SK-N-SH treated with all-trans-retinoic acid at 6 μM for 48 hours (cell line): ENCODE measurements around the gene OLFML3.

ENCODE experiments used
- ATAC-seq: fragments of 200-7000 bp; cut with Tn5 transposase; 3 replicates; pipeline ENCODE4 v1.9.1; 2020; ENCODE audit warnings: mild to moderate bottlenecking, moderate library complexity
- BACH2 ChIP-seq: fragments of 250-450 bp; sonication (Bioruptor Pico); IDR thresholded peaks from 2 replicates; pipeline ENCODE4 v1.9.0; 2021; ENCODE audit warnings: mild to moderate bottlenecking, borderline replicate concordance
- CREB5 ChIP-seq: fragments of 250-450 bp; sonication (Bioruptor Pico); IDR thresholded peaks from 2 replicates; pipeline ENCODE4 v1.5.1; 2020; ENCODE audit warnings: low read depth, mild to moderate bottlenecking, moderate library complexity
- CSDC2 ChIP-seq: fragments of 250-450 bp; sonication (Bioruptor Pico); IDR thresholded peaks from 2 replicates; pipeline ENCODE4 v1.5.0; 2020; ENCODE audit warnings: mild to moderate bottlenecking, moderate library complexity
- CSRNP3 ChIP-seq: fragments of 250-450 bp; sonication (Bioruptor Pico); IDR thresholded peaks from 2 replicates; pipeline ENCODE4 v1.5.1; 2021; ENCODE audit warnings: mild to moderate bottlenecking, moderate library complexity
- ESRRG ChIP-seq: fragments of 250-450 bp; sonication (Bioruptor Pico); IDR thresholded peaks from 2 replicates; pipeline ENCODE4 v1.6.1; 2021; ENCODE audit warnings: mild to moderate bottlenecking
- GLIS3 ChIP-seq: fragments of 250-450 bp; sonication (Bioruptor Pico); IDR thresholded peaks from 2 replicates; pipeline ENCODE4 v1.5.0; 2020; ENCODE audit warnings: mild to moderate bottlenecking, moderate library complexity
- ISL1 ChIP-seq: fragments of 250-450 bp; sonication (Bioruptor Pico); IDR thresholded peaks from 2 replicates; pipeline ENCODE4 v2.1.2; 2022; ENCODE audit warnings: mild to moderate bottlenecking, moderate library complexity
- OSR1 ChIP-seq: fragments of 250-450 bp; sonication (Bioruptor Pico); IDR thresholded peaks from 2 replicates; pipeline ENCODE4 v1.8.0; 2022; ENCODE audit warnings: moderate library complexity, mild to moderate bottlenecking, inconsistent platforms
- PPARA ChIP-seq: fragments of 250-450 bp; sonication (Bioruptor Pico); IDR thresholded peaks from 2 replicates; pipeline ENCODE4 v1.5.0; 2020; ENCODE audit warnings: mild to moderate bottlenecking, borderline replicate concordance
- RARB ChIP-seq: fragments of 250-450 bp; sonication (Bioruptor Pico); IDR thresholded peaks from 2 replicates; pipeline ENCODE4 v1.8.0; 2021; ENCODE audit warnings: mild to moderate bottlenecking, moderate library complexity
- SNAI2 ChIP-seq: fragments of 250-450 bp; sonication (Bioruptor Pico); IDR thresholded peaks from 2 replicates; pipeline ENCODE4 v1.5.0; 2020; ENCODE audit warnings: mild to moderate bottlenecking, moderate library complexity
- TOX ChIP-seq: fragments of 250-450 bp; sonication (Bioruptor Pico); IDR thresholded peaks from 2 replicates; pipeline ENCODE4 v1.8.0; 2021; ENCODE audit warnings: mild to moderate bottlenecking, moderate library complexity, borderline replicate concordance
- ZC3H10 ChIP-seq: fragments of 250-450 bp; sonication (Bioruptor Pico); IDR thresholded peaks from 2 replicates; pipeline ENCODE4 v1.5.1; 2021; ENCODE audit warnings: mild to moderate bottlenecking, moderate library complexity
- ZFP3 ChIP-seq: fragments of 250-450 bp; sonication (Bioruptor Pico); IDR thresholded peaks from 2 replicates; pipeline ENCODE4 v1.5.0; 2020; ENCODE audit warnings: mild to moderate bottlenecking, moderate library complexity
- ZFP30 ChIP-seq: fragments of 450-650 bp; formaldehyde crosslinking; IDR thresholded peaks from 2 replicates; pipeline ENCODE4 v1.5.0; 2022; ENCODE audit warnings: mild to moderate bottlenecking, moderate library complexity
- ZNF565 ChIP-seq: fragments of 450-650 bp; formaldehyde crosslinking; conservative IDR thresholded peaks from 2 replicates; pipeline ENCODE4 v1.5.0; 2020; ENCODE audit warnings: low read depth, mild to moderate bottlenecking, moderate library complexity
- ZNF70 ChIP-seq: fragments of 450-650 bp; formaldehyde crosslinking; IDR thresholded peaks from 2 replicates; pipeline ENCODE4 v1.5.0; 2020; ENCODE audit warnings: mild to moderate bottlenecking, moderate library complexity
- ZNF8 ChIP-seq: fragments of 450-650 bp; formaldehyde crosslinking; IDR thresholded peaks from 2 replicates; pipeline ENCODE4 v1.5.0; 2020; ENCODE audit warnings: mild to moderate bottlenecking, moderate library complexity
- TF ChIP-seq, protein P1 (sequence below): fragments of 250-450 bp; sonication (Bioruptor Pico); IDR thresholded peaks from 2 replicates; pipeline ENCODE4 v1.8.0; 2020; ENCODE audit warnings: mild to moderate bottlenecking, moderate library complexity, borderline replicate concordance
- TF ChIP-seq, protein P2 (sequence below): fragments of 250-450 bp; sonication (Bioruptor Pico); IDR thresholded peaks from 2 replicates; pipeline ENCODE4 v1.8.0; 2021; ENCODE audit warnings: low read depth, mild to moderate bottlenecking, moderate library complexity, borderline replicate concordance

Gene OLFML3

GRCh38 chr1:113943028-113943811 lies 36.1 kb upstream of the OLFML3 start:
- no peak for TF ChIP-seq GLIS3 (CRISPR knock-in tag)
- TF ChIP-seq ZFP30 (CRISPR knock-in tag), result no peak
- TF ChIP-seq ESRRG (CRISPR knock-in tag), result no peak
- TF ChIP-seq CSRNP3 (CRISPR knock-in tag), result no peak
- TF ChIP-seq ZC3H10 (CRISPR knock-in tag), result no peak
- no peak for TF ChIP-seq OSR1 (CRISPR knock-in tag)
- TF ChIP-seq ZNF565 (CRISPR knock-in tag), result no peak
- no peak for ATAC-seq

- TF ChIP-seq CREB5 (CRISPR knock-in tag) (no peak), RARB (CRISPR knock-in tag) (no peak), CSDC2 (CRISPR knock-in tag) (no peak), OSR1 (CRISPR knock-in tag) (no peak), ZFP30 (CRISPR knock-in tag) (no peak), CSRNP3 (CRISPR knock-in tag) (no peak), SNAI2 (CRISPR knock-in tag) (no peak), BACH2 (no peak), ZFP3 (CRISPR knock-in tag) (no peak), TOX (CRISPR knock-in tag) (no peak), ISL1 (CRISPR knock-in tag) (no peak), ZNF565 (CRISPR knock-in tag) (no peak), ZC3H10 (CRISPR knock-in tag) (no peak), PPARA (no peak)
- TF ChIP-seq, protein P1, sequence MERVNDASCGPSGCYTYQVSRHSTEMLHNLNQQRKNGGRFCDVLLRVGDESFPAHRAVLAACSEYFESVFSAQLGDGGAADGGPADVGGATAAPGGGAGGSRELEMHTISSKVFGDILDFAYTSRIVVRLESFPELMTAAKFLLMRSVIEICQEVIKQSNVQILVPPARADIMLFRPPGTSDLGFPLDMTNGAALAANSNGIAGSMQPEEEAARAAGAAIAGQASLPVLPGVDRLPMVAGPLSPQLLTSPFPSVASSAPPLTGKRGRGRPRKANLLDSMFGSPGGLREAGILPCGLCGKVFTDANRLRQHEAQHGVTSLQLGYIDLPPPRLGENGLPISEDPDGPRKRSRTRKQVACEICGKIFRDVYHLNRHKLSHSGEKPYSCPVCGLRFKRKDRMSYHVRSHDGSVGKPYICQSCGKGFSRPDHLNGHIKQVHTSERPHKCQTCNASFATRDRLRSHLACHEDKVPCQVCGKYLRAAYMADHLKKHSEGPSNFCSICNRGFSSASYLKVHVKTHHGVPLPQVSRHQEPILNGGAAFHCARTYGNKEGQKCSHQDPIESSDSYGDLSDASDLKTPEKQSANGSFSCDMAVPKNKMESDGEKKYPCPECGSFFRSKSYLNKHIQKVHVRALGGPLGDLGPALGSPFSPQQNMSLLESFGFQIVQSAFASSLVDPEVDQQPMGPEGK (CRISPR knock-in tag), result no peak
- TF ChIP-seq, protein P2, sequence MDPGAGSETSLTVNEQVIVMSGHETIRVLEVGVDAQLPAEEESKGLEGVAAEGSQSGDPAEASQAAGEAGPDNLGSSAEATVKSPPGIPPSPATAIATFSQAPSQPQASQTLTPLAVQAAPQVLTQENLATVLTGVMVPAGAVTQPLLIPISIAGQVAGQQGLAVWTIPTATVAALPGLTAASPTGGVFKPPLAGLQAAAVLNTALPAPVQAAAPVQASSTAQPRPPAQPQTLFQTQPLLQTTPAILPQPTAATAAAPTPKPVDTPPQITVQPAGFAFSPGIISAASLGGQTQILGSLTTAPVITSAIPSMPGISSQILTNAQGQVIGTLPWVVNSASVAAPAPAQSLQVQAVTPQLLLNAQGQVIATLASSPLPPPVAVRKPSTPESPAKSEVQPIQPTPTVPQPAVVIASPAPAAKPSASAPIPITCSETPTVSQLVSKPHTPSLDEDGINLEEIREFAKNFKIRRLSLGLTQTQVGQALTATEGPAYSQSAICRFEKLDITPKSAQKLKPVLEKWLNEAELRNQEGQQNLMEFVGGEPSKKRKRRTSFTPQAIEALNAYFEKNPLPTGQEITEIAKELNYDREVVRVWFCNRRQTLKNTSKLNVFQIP, result no peak
- no peak for ATAC-seq
Measured at GRCh38 chr1:113945329-113945728, 33.9 kb upstream of the OLFML3 start.

- no peak for ATAC-seq
- TF ChIP-seq ZC3H10 (CRISPR knock-in tag), result no peak
- TF ChIP-seq, protein P1 (CRISPR knock-in tag), result no peak
- no peak for TF ChIP-seq ZNF565 (CRISPR knock-in tag)
- TF ChIP-seq, protein P2, result no peak
- no peak for TF ChIP-seq ISL1 (CRISPR knock-in tag)
- no peak for TF ChIP-seq CSRNP3 (CRISPR knock-in tag)
- TF ChIP-seq ZNF8 (CRISPR knock-in tag), result no peak
- no peak for TF ChIP-seq RARB (CRISPR knock-in tag)
- no peak for TF ChIP-seq SNAI2 (CRISPR knock-in tag)
- no peak for TF ChIP-seq ESRRG (CRISPR knock-in tag)
- no peak for TF ChIP-seq ZNF70 (CRISPR knock-in tag)
Measured at GRCh38 chr1:113946112-113946511, 33.2 kb upstream of the OLFML3 start.
